OCI-LY1 (cell line): ENCODE measurements around the gene ZNF71.

Source experiments
- H2AFZ ChIP-seq: fragments of 200-600 bp; sonication (generic), shearing (Covaris generic); 2 replicates; pipeline ENCODE4 v1.6.0; 2014; ENCODE audit warnings: antibody characterized with exemption, mild to moderate bottlenecking, low read length
- H3F3A ChIP-seq: fragments of 200-600 bp; sonication (generic), shearing (Covaris generic); 2 replicates; pipeline ENCODE4 v1.6.0; 2014; ENCODE audit warnings: mild to moderate bottlenecking, antibody characterized with exemption, low read length, moderate library complexity; ENCODE audit not compliant: insufficient read depth
- H3K27ac ChIP-seq: fragments of 200-600 bp; sonication (generic); 2 replicates; pipeline ENCODE4 v1.5.1; 2014; ENCODE audit warnings: low read length, mixed run types, mild to moderate bottlenecking, low read depth; ENCODE audit not compliant: poor library complexity, severe bottlenecking
- H3K27me3 ChIP-seq: fragments of 200-600 bp; sonication (generic); 2 replicates; pipeline ENCODE4 v1.6.0; 2014; ENCODE audit warnings: antibody characterized with exemption, mild to moderate bottlenecking, low read length, moderate library complexity; ENCODE audit not compliant: insufficient read depth
- H3K36me3 ChIP-seq: fragments of 200-600 bp; sonication (generic); 2 replicates; pipeline ENCODE4 v1.6.1; 2014; ENCODE audit warnings: mild to moderate bottlenecking, antibody characterized with exemption, low read length, moderate library complexity, mixed read lengths; ENCODE audit not compliant: insufficient read depth
- H3K4me1 ChIP-seq: fragments of 200-600 bp; sonication (generic); 2 replicates; pipeline ENCODE4 v1.5.1; 2014; ENCODE audit warnings: mild to moderate bottlenecking, low read length, moderate library complexity; ENCODE audit not compliant: insufficient read depth, severe bottlenecking
- H3K4me2 ChIP-seq: fragments of 200-600 bp; sonication (generic), shearing (Covaris generic); 2 replicates; pipeline ENCODE4 v1.6.1; 2014; ENCODE audit warnings: low read length
- H3K4me3 ChIP-seq: fragments of 200-600 bp; sonication (generic); 2 replicates; pipeline ENCODE4 v1.5.1; 2014; ENCODE audit warnings: low read length, low read depth, mild to moderate bottlenecking, mixed read lengths; ENCODE audit not compliant: poor library complexity, severe bottlenecking
- H3K79me2 ChIP-seq: fragments of 200-600 bp; shearing (Covaris generic); 2 replicates; pipeline ENCODE4 v1.6.1; 2016; ENCODE audit warnings: mixed run types, low read length, mixed read lengths; ENCODE audit not compliant: insufficient read depth
- H3K9ac ChIP-seq: fragments of 200-600 bp; sonication (generic), shearing (Covaris generic); 2 replicates; pipeline ENCODE4 v1.6.1; 2014; ENCODE audit warnings: mild to moderate bottlenecking, low read length, mixed read lengths
- H3K9me2 ChIP-seq: fragments of 200-600 bp; sonication (generic), shearing (Covaris generic); 2 replicates; pipeline ENCODE4 v1.6.1; 2014; ENCODE audit warnings: low read depth, mild to moderate bottlenecking, low read length, mixed read lengths
- H3K9me3 ChIP-seq: fragments of 200-600 bp; shearing (Covaris generic); 2 replicates; pipeline ENCODE4 v1.6.1; 2014; ENCODE audit warnings: low read length, mixed read lengths
- H4K20me1 ChIP-seq: fragments of 200-600 bp; sonication (generic), shearing (Covaris generic); 2 replicates; pipeline ENCODE4 v1.6.0; 2016; ENCODE audit warnings: mild to moderate bottlenecking, low read length; ENCODE audit not compliant: insufficient read depth
- CTCF ChIP-seq: fragments of 200-600 bp; sonication (generic), shearing (Covaris generic); IDR thresholded peaks from 2 replicates; pipeline ENCODE4 v1.5.1; 2017; ENCODE audit warnings: mild to moderate bottlenecking, antibody characterized with exemption, low read length, moderate library complexity, mixed read lengths
- EZH2 ChIP-seq: fragments of 200-600 bp; sonication (generic), shearing (Covaris generic); IDR thresholded peaks from 2 replicates; pipeline ENCODE4 v1.8.0; 2017; ENCODE audit warnings: borderline replicate concordance, mixed run types, mild to moderate bottlenecking, antibody characterized with exemption, low read length, moderate library complexity, mixed read lengths

Gene ZNF71

GRCh38 chr19:56595548-56595899 lies 422 bp downstream of the ZNF71 start:
- H3K9me2 ChIP-seq = no peaks in the 10 kb centered on the region
- H3K79me2 ChIP-seq = no peaks in the 10 kb centered on the region
- H3K27ac ChIP-seq = no peak overlapping the region
- TF ChIP-seq EZH2 (no peak), CTCF (no peak)
- H3K4me1 ChIP-seq = peaks cover 7% of the 10 kb centered on the region
- no peak overlapping the region for H2AFZ ChIP-seq
- no peaks in the 10 kb centered on the region for H4K20me1 ChIP-seq
- no peaks in the 10 kb centered on the region for H3F3A ChIP-seq
- no peaks in the 10 kb centered on the region for H3K27me3 ChIP-seq
- peak overlapping the region; percentile 71 for H3K9ac ChIP-seq
- H3K9me3 ChIP-seq = no peaks in the 10 kb centered on the region; the same call in 1 of the 2 replicates
- H3K4me3 ChIP-seq = peak overlapping the region; percentile 71
- peaks cover 16% of the 10 kb centered on the region for H3K36me3 ChIP-seq
- H3K4me2 ChIP-seq = peak overlapping the region; percentile 61

GRCh38 chr19:56596676-56597075 lies 1.6 kb downstream of the ZNF71 start:
- peaks cover 28% of the 10 kb centered on the region for H3K36me3 ChIP-seq
- H3K4me2 ChIP-seq = no peak overlapping the region
- no peak overlapping the region for H3K4me3 ChIP-seq
- H3K9me3 ChIP-seq = peaks cover 4% of the 10 kb centered on the region
- H3K9ac ChIP-seq = no peak overlapping the region
- no peaks in the 10 kb centered on the region for H3K9me2 ChIP-seq
- no peaks in the 10 kb centered on the region for H4K20me1 ChIP-seq
- TF ChIP-seq CTCF = no peak
- TF ChIP-seq EZH2 = no peak
- H3K4me1 ChIP-seq = peaks cover 7% of the 10 kb centered on the region
- H3F3A ChIP-seq = no peaks in the 10 kb centered on the region
- no peak overlapping the region for H3K27ac ChIP-seq
- H3K27me3 ChIP-seq = no peaks in the 10 kb centered on the region
- no peaks in the 10 kb centered on the region for H3K79me2 ChIP-seq
- no peak overlapping the region for H2AFZ ChIP-seq

- Histone ChIP-seq H3K4me1 (peaks cover 7% of the 10 kb centered on the region), H3K9me3 (peaks cover 4% of the 10 kb centered on the region), H3K4me3 (no peak overlapping the region), H3F3A (no peaks in the 10 kb centered on the region), H3K27ac (no peak overlapping the region), H3K27me3 (no peaks in the 10 kb centered on the region), H3K4me2 (no peak overlapping the region), H3K9ac (no peak overlapping the region), H3K9me2 (no peaks in the 10 kb centered on the region), H4K20me1 (no peaks in the 10 kb centered on the region), H3K79me2 (no peaks in the 10 kb centered on the region), H2AFZ (no peak overlapping the region), H3K36me3 (peaks cover 38% of the 10 kb centered on the region)
- TF ChIP-seq EZH2 = no peak
- no peak for TF ChIP-seq CTCF
Measured at GRCh38 chr19:56597696-56598095, 2.6 kb downstream of the ZNF71 start.
